GM19452 (cell line): ENCODE measurements around the gene PLAU.

Experiments
- ATAC-seq: cut with Tn5 transposase; IDR thresholded peaks from one replicate; pipeline ENCODE4 v1.9.1; 2021; ENCODE audit not compliant: unreplicated experiment

The PLAU gene

DNA sequence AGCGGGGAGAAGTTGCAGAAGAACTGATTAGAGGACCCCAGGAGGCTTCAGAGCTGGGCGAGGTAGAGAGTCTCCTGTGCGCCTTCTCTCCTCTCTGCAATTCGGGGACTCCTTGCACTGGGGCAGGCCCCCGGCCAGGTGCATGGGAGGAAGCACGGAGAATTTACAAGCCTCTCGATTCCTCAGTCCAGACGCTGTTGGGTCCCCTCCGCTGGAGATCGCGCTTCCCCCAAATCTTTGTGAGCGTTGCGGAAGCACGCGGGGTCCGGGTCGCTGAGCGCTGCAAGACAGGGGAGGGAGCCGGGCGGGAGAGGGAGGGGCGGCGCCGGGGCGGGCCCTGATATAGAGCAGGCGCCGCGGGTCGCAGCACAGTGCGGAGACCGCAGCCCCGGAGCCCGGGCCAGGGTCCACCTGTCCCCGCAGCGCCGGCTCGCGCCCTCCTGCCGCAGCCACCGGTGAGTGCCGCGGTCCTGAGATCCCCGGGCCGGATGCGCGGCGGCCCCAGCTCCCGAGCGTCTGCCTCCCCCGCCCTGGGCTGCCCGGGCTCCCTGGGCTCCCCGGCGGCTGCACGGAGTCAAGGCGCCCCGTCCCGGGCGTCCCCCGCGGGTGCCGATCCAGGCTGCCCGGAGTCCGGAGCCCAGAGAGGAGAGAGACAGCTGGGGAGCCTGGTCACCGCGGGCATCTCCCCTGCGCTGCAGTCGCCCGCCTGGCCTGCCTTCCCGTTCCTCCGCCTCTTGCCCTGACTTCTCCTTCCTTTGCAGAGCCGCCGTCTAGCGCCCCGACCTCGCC is at the start of gene PLAU:
PLAU (plus strand) TSS at position 369 of the 789 bp plus-strand sequence. CDS start 424 bp downstream, outside the sequence.
- ATAC-seq: no peak

DNA sequence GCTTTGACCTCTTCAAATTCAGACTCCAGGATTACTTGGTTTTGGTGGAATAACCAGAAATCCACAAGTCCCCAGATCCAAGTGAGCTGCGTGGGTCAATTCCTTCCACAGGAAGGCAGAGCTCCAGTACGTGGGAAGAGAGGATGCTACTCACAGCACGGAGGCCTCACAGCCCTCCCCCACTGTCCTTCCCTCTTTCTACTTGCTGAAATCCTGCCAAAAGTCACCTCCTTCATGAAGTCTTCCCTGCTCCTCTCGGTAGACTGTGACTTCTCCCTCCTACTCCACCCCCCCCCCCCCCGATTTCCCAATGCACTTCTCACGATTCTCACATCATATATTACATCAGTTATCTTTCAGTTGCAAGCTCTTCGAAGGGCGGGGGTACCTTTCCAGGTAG is 48.9 kb upstream of the PLAU start:
- no peak for ATAC-seq

DNA sequence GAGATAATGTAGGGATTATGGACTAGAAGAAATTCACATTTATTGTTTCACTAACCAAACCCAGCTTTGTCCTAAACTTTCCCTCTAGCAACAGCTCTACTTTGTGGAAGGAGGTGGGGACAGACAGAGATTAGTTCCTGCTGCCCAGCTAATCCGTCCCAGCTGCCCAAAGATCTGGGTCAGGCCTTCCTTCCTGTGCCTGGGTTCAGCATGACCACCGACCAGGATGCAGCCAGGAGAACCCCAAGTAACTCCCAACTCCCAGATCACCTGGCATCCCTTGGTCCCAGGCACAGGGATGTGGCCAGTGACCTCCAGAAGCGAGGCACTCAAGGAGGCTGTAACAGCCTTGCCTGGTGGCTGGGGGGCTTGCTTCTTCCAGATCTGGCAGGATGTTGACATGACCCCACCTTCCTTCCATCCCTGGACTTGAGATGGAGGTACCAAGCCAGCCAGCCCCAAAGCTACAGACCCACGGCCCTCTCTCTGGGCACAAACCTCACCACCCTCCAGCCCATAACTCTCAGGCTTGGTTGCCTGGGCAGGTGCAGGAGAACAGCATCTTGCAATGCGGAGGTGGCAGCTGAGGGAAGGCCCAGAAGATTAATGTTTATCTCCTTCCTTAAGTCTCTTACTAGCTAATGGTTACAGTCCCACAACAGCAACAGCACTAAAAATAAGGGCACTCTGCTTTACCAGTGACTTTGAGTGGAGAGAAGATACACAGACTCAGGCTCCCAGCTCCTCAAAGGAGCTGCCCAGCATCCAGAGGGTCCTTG is 47.7 kb upstream of the PLAU start:
- no peak for ATAC-seq

DNA sequence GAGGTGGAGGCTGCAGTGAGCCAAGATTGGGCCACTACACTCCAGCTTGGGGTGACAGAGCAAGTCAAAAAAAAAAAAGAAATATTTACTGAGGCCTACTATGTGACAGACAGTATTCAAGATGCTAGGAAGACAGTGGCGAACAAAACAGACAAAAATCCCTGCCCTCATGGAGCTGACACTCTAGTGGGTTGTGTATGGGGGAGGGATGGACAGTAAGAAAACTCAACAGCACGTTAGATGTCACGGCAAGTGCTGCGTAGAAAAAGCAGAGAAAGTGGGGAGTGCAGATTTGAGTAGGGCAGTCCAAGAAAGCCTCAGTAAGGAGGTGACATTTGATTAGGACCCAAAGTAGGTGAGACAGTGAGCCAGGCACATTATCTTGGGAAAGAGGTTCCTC is 46.7 kb upstream of the PLAU start:
- ATAC-seq: no peak

DNA sequence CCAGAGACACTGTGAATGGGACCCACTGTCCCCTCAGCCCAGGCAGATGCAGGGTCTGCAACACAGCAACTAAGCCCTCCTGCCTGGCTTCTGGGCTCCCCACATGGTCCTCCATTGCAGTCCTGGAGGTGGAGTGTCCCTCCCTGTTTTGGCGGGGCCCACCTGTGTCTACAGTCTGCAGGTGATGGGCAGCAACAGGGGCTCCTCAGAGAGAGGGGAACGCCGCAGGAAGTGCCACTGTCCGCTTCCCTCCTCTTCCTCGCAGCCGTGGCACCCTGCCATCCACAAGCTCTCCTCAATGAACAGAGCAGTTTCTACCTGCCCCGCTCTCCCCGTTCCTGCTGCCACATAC is 45.8 kb upstream of the PLAU start:
- no peak for ATAC-seq

GRCh38 chr10:73865459-73866442 is 45.2 kb upstream of the PLAU start:
- ATAC-seq: peak; percentile 72

GRCh38 chr10:73866621-73867020 is 44.3 kb upstream of the PLAU start:
- ATAC-seq: no peak

GRCh38 chr10:73867126-73867807 is 43.7 kb upstream of the PLAU start:
- no peak for ATAC-seq

DNA sequence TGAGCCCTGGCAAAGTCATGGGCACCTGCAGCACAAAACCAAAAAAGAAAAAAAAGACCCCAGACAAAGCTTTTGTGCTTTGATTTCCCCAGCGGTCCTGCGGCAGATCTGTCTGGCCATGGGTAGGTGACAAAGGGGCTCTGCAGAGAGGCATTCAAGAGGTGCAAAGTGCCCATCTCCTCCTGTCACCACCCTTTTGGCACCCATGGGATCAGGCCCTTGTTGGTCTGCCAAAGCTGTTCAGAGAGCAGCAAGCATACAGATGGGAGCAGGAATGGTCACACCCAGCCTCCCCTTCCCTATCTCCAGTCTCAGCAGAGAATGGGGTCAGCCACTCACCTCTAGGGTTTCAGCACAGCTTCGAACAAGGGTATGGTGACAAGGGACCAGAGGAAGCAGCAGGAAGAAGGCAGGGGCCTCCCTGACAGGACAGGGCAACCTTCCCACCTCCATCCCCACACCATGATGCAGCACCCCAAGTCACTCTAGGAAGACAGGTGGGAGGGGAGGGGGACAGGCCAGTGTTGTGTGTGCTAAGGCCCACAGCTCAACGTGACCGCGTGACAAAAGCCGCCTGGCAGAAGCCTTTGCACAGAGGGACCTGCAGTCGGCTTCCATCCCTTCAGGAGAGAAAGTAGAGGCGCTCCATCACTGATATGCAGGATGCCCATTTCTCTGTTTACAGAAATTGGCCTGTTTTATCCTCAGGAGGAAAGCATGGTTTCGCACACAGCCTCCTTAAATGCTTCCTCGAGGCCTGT is 42.9 kb upstream of the PLAU start:
- ATAC-seq: no peak

- no peak for ATAC-seq
Observed at GRCh38 chr10:73868655-73869195, 42.2 kb upstream of the PLAU start.

DNA sequence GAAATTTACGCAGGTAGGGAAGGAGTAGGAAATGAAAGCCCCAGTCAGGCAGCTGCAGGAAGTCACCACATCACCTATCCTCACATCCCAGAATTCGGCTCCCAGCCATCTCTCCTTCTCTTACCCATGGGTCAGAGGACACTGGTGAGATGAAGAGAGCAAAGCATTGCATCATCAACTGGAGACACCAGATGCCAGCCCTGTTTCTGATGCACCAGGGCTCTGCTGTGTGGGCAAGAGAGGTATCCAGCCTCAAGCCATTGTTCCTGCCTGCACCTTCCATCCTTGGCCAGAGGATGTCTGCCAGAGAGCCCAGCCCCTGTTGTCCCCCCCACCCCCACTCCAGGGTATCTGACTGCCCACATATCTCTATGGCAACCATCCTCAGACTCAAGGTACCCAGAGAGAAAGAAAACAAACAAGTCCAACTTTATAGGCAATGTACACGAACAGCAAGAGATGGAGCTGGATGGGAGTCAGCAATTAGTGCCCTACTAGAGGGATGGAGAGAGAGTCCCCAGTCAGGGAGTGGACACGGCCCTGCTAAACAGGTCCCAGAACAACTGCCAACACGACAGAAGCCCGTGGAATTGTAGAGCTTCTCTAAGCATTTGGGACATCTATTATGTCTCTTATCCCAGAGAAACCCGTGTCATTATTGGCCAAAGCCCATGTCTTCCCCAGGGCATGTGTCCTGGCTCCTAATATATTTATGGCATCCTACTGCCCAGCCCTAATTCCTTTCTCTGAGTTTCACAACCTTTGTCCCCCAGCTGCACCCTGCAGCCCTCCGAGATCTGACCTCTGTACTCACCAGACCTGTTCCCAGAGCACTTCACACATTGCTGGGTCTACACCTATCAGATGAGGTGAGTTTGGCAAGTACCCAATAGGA is 39.4 kb upstream of the PLAU start:
- no peak for ATAC-seq

- no peak for ATAC-seq
Observed at GRCh38 chr10:73872190-73872710, 38.7 kb upstream of the PLAU start.

GRCh38 chr10:73873142-73873837 is 37.6 kb upstream of the PLAU start:
- ATAC-seq: no peak

GRCh38 chr10:73873838-73874215 is 37.1 kb upstream of the PLAU start:
- ATAC-seq: no peak

DNA sequence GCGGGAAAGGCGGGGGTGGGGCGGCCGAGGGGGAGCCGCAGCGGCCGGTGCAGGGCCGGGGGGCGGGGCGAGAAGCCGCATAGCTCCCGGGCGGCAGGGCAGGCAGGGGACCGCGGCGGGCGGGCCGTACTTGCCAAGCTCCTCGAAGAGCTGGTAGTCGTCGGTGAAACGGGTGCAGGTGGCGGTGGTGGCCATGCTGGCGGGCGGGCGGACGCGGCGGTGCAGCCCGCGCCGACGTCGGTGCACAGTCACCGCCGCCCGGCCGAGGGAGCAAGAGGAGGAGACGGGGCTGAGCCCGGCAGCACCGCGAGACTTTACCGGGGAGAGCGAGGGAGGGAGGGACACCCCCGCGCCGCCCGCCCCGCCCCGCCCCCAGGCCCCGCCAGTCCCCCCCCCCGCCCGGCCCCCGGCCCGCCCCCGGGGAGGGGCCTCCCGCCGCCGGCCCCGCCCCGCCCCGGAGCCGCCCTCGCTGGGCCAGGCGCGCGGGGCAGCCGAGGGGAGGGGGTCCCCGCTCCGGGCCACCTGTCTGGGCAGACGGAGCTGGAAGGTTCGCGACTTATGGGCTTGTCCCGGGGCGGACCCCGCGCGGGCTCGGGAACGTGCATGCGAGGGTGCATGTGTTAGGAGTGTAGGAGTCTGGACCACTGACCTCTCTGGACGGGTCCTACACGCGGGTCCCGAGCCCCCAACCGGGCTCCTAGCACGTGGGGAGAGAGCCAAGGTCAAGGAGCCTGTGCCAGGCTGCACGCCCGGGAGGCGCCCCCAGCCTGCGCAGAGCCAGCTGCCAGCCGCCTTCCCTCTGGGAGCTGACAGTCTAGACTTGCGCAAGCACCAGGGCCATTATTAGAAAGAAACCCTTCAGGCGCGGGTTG is 36.4 kb upstream of the PLAU start, which contains the start of gene CAMK2G:
CAMK2G (minus strand) TSS at position 289 of the 872 bp plus-strand sequence; CDS start at position 195, 94 bp downstream.
- peak; percentile 80 for ATAC-seq

DNA sequence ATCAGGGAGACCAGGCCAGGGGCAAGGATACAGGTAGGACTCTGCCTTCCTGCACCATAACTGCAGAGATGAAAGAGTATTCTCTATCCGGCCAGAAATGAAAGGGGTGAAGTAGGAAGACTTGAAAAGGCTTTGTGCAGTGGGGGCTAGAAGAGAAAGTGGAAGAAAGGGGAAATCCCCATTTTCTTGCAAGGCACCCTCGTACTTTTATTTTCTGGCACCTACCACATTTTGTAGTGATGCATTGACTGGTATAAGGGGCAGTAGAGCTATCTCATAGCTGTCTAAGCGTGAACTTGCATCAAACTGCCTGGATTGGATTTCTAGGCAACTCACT is 35.8 kb upstream of the PLAU start:
- ATAC-seq: peak; percentile 6

- no peak for ATAC-seq
Observed at GRCh38 chr10:73876157-73876556, 34.8 kb upstream of the PLAU start.
